HG03025 (cell line): ENCODE results near the gene CD79B.

Source experiments
- ATAC-seq: cut with Tn5 transposase; IDR thresholded peaks from one replicate; pipeline ENCODE4 v1.9.1; 2021; ENCODE audit warnings: mild to moderate bottlenecking, moderate library complexity; ENCODE audit not compliant: unreplicated experiment, low FRiP score

CD79B gene

DNA sequence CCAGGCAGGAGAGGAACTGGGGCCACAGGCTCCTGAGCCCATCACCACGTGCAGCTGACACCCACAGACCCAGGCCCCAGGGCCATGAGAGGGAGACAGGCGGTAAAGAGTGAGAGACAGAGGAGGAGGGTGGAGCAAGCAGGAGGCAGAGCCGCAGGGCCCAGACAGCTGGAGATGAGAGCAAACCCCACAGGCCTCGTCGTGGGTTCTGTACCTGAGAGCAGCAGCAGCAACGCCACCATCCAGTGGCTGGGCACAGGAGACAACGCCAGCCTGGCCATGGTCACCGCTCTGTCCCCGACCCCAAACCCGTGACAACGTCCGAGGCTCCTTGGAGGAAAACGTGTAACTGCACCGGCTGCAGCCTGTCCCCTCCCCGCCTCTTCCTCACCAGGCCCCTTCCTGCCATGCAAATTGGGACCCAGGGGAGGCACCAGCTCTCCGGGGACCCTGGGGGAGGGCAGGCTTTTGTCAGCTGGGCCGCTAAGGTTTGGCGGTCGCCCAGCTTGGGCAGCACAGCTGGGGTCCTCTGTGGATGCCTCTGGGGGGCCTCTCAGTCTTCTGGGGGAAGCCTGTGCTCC lies at the start of gene CD79B:
CD79B (minus strand) TSS at position 351 of the 581 bp plus-strand sequence; CDS start at position 281, 70 bp downstream.
- peak; percentile 67 for ATAC-seq

DNA sequence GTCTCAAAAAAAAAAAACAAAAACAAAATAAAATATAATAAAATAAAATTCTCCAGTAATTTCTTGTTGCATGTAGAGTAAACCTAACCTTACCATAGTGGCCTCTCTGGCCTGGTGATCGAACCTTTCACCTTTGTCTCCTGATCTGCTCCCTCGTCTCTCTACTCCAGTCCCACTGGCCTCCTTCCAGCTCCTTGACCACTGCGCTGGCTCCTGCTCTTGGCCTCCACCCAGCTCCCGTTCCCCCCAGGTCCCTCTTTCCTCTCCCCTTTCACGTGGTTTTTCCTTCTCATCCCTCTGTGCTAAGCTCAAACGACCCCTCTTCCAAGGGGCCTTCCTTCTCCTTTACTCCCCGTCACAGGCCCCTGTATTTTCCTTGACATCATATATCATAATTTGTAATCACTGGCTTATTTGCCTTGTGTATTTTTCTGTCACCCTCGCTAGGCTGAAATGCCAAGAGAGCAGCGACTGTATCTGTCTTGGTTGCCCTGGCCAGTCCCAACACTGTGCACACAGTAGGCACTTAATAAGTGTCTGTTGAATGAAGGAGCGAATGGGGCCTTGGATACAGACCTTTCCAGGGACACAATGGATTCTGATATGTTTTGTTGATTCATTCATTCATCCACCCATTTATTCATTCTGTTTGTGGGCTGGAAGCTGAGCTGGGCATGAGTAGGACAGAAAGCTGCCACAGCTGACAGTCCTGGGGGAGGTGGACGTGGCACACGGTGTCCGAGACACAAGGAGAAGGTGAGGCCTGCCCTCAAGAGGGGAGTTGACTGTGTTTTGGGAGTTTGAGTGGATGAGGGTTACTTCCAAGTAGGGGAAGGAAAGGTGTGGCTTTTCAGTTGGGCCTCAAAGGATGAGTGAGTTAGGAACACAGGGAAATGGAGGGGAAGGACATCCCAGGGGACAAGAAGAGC lies 46.4 kb upstream of the CD79B start:
- ATAC-seq = no peak

DNA sequence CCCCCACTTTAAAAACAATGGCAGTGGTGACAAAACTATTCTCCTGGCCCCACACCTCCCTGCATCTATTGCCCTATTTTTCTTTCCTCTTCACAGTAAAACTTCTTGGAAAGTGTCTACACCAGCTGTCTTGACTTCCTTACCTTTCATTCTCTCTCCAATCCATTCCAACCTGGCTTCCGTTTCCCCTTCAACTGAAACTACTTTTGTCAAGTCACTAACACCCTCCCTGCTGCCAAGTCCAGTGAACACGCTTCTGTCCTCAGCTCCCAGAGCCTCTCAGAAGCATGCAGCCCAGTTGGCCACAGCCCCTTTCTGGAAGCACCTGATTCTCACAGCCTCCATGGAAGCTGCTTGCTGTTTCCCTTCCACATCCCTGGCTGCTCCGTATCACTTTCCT lies 44.6 kb upstream of the CD79B start:
- no peak for ATAC-seq

DNA sequence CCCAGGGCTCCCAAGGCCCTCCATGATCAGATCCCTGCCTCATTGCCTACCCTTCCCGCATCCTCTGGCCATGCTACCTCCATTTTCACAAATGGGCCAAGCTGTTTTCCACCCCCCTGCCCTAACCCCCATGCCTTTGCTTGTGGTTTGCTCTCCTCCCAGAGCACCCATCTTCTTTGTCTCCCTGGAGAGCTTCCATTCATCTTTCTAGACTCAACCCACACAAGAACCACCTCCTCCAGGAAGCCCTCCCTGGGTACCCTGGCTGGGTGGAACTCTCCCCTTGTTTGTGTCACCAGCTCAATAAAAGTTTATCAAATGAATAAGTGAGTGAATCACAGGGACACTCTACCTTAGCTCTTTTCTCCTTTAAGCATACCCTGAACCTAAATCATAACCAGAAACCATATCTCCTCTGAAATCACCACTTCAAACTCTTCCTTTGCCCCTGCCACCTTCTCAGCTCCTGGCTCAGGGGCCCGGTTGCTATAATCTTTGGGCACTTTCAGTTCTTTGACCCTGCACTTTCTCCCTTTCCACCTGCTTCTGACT lies 43.5 kb upstream of the CD79B start:
- no peak for ATAC-seq

DNA sequence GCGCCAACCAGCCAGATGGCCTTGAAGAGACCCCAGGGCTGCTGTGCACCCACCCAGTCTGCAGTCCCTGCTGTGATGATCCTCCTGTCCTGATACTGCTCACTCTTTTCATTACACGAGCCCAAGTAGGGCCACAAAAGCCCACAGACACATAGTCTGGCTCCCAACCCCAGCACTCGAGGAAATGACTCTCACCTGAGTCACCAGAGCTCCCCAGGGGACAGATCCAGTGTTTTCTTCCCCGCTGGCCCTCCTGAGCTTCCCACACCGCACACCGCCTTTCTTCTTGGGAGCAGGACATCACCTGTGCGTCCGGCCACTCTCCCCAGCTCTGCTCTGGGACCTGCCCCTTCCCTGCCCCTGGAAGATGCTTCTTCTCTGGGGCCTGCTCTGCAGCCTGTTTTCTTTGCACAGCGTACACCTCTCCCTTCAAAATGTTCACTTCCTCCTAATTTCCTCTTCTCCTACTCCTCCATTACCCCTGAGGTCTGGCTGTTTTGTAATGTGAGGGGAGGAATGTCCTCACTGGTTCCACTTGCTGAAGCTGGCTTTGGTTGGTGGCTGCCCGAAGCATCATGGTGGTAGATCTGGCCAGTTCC lies 42.6 kb upstream of the CD79B start:
- ATAC-seq = no peak

DNA sequence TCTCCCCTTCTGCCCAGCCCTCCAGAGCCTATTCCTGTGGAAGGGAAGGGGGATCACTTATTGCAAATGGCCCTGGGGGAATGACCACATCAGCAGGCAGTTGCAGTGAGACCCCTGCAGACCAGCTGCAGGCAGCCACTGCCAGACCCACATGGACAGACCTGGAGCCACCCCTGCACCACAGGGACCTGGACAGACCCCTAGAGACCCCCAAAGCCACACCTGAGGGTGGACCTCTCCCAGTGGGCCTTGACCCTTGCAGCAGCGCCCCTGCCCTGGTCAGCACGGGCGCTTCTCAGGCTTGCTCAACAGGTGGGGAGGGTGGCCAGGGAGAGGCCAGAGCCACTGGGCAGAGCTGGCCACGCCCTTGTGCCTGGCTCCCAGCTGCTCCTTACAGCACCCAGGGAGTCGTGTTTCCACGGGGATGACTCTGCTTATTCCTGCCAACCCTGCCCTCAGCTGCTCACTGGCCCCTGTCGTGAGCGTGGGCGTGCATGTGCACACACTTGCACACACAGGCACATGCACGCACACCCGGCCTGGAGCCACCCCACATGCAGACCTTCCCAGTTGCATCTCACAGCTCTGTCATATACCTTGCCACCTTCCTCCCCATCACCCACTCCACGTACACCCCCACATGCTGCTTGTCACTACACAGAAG lies 41.9 kb upstream of the CD79B start:
- no peak for ATAC-seq

DNA sequence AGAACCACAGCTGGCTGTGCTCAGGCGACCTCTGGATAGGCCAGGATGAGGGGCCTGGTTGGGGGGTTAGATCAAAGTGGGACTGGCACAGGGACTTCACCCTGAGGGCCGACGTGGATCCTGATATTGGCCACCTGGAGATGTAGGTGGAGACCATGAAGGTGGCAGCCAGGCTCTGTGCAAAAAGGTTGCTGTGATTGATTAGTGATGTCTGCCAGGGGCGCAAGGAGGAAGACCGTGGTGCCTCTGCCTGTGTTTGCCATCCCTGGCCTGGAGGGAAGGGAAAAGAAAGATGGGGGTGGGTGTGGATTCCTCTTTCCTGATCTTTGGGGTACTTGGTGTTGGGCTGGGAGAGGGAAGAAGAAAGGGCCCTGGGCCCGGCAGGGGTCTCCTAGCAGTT lies 41.1 kb upstream of the CD79B start:
- ATAC-seq = no peak

DNA sequence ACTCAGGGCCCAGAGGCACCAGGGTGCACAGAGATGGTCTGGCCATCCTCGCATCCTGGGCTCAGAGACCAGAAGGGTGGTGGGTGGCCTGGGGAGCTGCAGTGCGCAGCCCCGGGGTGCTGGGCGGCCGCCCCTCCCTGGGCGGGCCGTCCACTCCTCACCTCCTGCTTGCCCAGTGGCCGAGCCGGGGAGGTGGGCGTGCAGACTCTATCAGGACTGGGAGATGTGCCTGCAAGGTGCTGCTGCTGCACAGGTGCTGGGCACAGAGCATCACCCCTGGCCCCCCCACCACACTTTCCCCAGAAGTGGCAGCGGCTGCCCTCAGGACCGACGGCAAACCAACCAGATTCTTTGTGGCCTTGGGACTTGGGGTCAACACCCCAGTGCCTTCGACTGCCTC lies 40.7 kb upstream of the CD79B start, which contains the start of gene SCN4A:
SCN4A (minus strand) TSS at position 123 of the 400 bp plus-strand sequence; CDS start at position 46, 77 bp downstream.
- ATAC-seq = no peak

DNA sequence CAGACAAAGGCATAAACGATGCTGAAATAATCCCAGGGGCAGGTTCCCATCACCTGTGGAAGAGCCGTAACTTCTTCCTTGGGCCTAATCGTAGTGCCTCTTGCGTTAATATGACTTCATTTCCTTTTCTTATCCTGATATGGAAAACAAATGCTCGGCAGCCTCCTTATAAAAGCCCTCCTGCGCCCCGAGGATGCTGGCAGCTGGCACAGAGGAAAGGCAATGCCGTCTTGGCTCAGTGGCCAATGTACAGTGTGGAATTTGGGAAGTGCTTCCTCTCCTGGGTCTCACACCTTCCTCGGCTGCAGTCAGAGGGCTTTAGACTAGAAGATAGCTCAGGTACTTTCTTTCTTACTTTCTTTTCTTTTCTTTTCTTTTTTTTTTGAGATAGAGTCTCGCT lies 37.1 kb upstream of the CD79B start:
- no peak for ATAC-seq

DNA sequence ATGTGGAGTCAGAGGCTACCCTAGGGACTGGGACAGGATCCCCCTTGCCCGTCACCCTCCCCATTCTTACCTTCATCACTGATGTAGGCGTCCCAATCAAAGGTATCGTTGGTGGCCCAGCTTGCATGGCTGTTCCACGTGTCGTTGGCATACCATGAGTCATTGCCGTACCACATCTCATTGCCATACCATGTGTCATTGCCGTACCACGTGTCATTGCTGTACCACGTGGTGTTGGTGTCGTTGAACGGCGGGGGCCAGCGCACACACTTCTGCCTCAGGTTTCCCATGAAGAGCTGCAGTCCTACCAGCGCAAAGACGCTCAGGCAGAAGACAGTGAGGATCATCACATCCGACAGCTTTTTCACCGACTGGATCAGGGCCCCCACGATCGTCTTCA lies 35.8 kb upstream of the CD79B start:
- ATAC-seq = no peak

DNA sequence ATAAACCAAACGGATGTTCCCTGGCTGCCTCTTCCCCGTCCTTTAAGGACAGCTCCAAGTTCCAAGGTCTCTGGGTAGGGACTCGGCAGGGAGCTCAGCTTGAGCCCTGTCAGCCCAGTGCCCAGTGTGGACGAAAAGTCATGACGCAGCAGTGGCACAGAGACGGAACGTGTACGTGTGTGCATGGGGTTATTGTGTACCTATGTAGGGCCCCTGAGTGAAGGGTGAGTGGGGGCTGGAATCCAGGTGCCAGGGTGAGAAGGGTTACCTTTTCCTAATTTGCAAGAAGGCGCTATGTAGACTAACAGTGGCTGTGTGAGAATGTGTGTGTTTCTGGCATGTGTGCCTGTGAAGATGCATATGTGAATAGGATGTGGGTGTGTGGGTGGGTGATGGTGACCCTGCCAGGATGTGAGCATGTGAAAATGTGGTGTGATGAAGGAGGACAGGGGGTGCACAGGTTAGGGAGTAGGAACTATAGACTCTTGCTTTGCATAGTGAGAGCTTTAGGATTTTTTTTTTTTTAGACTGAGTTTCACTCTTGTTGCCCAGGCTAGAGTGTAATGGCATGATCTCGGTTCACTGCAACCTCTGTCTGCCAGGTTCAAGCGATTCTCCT lies 34.6 kb upstream of the CD79B start:
- ATAC-seq = no peak

DNA sequence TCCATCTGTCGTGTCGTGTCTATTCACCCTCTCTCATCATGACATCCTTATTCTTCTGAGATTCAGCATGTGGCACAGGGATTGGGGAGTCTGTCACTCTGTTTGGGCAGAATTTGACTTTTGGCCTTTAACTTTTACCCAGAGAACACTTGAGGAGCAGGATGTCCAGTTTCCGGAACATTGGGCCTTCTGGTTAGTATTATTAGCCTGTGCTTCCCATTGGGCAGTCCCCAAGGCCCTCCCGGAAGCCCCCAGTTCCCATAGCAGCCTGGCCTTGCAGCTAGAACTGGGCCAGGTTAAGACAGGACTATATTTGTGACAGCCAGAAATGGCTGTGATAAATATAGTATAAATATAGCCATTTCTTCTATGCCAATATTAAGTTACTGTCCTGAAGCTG lies 31.0 kb upstream of the CD79B start:
- no peak for ATAC-seq

DNA sequence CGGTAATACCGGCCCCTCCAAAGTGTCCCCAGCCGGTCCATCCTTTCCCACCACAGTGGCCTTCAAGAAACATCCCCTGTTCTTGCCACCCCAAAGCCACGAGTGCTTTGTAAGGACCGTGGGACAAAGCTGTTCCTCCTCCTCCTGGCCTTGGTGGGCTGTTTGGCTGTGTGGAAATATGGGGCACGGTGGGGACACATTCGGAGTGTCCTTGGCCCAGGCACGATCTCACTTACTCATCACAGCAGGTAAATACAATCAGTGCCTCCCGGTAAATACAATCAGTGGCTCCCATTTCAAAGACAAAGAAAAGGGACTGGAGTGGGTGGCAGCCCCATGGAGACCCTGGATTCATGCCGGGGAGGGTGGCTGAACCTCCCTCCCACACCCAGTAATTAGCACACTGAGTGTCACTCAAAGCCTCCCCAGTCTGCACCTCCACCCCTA lies 30.2 kb upstream of the CD79B start:
- ATAC-seq = no peak

DNA sequence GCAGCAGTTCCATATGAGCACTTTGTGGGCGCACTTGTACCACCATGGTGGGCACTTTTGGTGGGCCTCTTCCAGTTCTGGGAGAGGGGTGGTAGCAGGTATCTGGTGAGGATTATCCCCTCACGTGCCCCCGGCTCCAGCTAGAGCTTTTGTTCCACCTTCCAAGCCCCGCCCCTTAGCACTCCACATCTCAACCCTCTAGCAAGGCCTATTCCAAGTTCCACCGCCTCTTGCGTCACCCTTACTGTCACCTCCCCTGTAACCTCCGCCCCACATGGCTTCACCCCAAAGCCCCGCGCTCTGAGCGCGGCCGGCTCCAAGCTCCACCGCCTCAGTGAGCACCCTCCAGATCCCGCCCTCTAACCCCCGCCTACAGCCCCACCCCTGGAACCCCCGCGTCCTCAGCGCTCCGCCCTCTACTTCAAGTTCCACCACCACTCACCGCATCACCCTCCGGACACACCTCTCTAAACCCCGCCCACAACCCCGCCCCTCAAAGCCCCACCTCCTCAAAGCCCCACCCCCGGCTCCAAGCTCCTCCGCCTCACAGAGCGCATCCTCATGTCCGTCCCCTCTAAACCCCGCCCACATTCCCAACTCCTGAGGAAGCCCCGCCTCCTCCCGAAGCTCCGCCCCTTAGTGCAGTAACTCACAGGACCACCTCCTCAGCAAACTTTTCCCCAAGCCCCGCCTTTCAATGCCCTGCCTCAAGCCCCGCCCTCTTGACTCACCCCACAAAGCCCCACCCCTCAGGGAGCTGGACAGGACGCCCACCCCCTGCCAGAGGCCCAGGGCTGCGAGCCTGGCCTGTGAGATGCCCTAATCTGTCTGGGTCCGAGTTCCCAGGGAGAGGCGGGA lies 29.5 kb upstream of the CD79B start:
- no peak for ATAC-seq

DNA sequence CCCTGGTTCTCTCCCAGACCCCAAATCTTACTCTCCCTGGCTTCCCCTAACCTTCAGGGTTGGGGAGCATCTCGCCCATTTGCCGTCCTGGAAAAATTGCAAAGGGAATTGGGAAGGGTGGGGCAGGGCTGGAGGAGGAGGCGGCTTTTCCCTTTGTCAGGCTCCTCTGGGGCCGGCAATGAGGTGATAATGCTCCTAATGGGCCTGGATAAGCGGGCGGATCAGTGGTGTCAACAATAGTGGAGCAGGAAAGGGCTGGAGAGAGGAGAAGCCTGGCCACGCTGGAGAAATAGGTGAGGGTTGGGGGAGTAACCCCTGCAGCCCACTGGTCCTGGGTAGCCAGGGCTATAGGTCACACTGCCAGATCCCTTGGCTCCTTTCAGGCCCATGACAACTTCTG lies 28.3 kb upstream of the CD79B start:
- ATAC-seq = no peak

DNA sequence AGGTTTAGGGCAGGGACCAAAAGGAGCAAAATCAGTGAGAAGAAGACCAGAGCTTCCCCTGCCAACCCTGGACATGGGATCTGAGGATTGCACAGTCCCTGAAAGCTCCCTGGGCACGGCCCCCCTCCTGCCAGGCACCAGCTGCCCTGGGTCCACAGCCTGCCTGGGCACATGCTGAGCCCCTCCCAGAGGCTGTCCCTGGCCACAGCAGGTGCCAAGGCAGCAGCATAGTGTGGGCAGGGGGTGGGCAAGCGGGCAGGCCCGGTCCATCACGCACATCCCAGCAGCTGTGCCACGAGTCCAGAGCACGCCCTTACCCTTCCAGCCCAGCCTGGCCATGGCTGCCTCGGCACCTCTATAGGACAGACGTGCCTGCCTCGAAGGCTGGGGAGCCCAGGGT lies 27.9 kb upstream of the CD79B start:
- ATAC-seq = no peak

DNA sequence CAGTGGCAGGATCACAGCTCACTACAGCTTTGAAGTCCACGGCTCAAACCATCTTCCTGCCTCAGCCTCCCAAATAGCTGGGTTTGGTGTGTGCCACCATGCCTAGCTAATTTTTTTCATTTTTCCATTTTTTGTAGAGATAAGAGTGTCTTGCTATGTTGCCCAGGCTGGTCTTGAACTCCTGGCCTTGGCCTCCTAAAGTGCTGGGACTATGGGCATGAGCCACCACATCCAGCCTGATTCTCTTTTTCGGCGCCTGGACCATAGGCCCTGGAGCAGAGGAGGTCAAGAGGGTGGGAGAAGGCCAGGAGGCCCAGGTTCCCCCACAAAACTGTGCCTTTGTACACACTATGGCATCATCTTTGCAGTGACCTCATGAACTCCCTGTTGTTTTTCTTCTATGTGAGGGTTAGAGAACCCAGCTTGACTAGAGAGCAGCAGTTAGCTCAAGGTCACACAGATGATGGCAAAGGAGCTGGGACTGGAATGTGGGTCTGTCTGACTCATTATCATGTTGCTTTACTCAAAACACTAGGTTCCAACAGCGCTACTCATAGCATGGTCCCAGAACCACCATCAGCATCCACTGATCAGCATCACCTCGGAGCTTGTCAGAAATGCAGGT lies 24.3 kb upstream of the CD79B start:
- ATAC-seq = no peak

DNA sequence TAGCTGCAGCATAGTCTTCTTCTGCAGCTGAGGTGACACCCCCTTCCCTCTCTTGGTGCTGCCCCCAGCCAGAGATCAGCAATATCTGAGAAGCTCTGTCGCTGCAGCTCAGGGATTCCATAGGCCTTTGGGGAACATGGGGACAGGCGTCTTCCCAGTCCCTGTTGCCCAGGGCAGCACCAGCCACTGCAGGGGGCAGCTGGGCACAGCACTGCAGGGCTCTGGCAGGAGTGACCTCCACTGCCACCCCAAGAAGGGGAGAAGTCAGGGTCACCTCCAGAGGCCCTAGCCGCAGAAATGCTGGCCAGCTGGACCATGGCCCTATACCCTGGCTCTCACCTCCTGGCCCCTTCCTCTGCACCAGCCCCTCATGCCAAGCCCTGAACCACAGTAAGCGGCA lies 23.7 kb upstream of the CD79B start:
- ATAC-seq = no peak

DNA sequence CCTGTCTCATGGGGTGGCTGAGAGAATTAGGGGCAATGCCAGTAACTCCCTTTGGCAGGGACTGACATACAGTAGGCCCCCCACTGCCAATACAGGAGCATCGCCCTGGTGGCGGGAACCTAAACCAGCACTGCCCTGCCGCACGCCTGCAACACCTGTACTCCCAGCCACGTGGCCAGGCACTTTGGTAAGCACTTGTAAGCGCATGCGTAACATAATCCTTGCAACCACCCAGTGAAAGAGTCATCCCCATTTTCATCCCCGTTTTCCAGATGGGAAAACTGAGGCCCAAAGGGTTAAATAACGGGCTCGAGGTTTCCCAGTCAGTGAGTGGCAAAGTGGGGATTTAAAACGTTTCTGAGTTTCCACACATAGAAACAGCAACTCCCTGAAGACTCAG lies 23.1 kb upstream of the CD79B start:
- ATAC-seq = no peak
